ENCODE data around the gene SPATA20. TPM values are rescaled to one million over a fixed set of nuclear protein-coding genes. Genes with fewer than 3 reads are reported as not detected.

SPATA20 gene
- total RNA-seq, 2 experiments from 2014 or later, result 10.2 to 10.3 TPM

- Mint-ChIP-seq H3K36me3 (ENCODE audit: low read depth) (no peaks in the 10 kb centered on the region), H3K4me1 (ENCODE audit: low read depth) (no peaks in the 10 kb centered on the region), H3K27ac (no peak overlapping the region), H3K9me3 (no peaks in the 10 kb centered on the region), H3K4me3 (no peak overlapping the region), H3K27me3 (peaks cover 7% of the 10 kb centered on the region)
- intact Hi-C loops (cut with DNase I, micrococcal nuclease), result no loop called here
- ChIA-PET CTCF (no interaction called here), POLR2A (no interaction called here)
- Histone ChIP-seq H3K4me3 (ENCODE audit: low read length) (no peak overlapping the region), H3K27ac (ENCODE audit: low read depth in 1 of 2, low read length in 2 of 2) (no peak overlapping the region), H3K4me1 (ENCODE audit: insufficient read depth, low read length) (no peaks in the 10 kb centered on the region), H3K27me3 (ENCODE audit: control insufficient read depth in 1 of 2, insufficient read depth in 2 of 2, low read length in 2 of 2) (no peaks in the 10 kb centered on the region), H3K9me3 (ENCODE audit: control insufficient read depth in 1 of 2, insufficient read depth in 1 of 2, low read length in 2 of 2) (no peaks in the 10 kb centered on the region), H3K36me3 (ENCODE audit: insufficient read depth, low read length) (no peaks in the 10 kb centered on the region)
- ATAC-seq (ENCODE audit: poor library complexity) (no peak), DNase-seq (no peak)
- no peak for TF ChIP-seq CTCF (IDR thresholded peaks at IDR 0.05)
Measured at GRCh38 chr17:50587571-50587970, 40.6 kb downstream of the SPATA20 start.

- peaks cover 5% of the 10 kb centered on the region for H3K27me3 Mint-ChIP-seq
- Histone ChIP-seq H3K27me3 (ENCODE audit: control insufficient read depth in 1 of 2, insufficient read depth in 2 of 2, low read length in 2 of 2) (no peaks in the 10 kb centered on the region), H3K36me3 (ENCODE audit: insufficient read depth, low read length) (no peaks in the 10 kb centered on the region), H3K4me3 (ENCODE audit: low read length) (no peak overlapping the region), H3K27ac (ENCODE audit: low read depth in 1 of 2, low read length in 2 of 2) (no peak overlapping the region), H3K4me1 (ENCODE audit: insufficient read depth, low read length) (no peaks in the 10 kb centered on the region), H3K9me3 (ENCODE audit: control insufficient read depth in 1 of 2, insufficient read depth in 1 of 2, low read length in 2 of 2) (no peaks in the 10 kb centered on the region)
- no peak for ATAC-seq (ENCODE audit: poor library complexity)
- DNase-seq, result no peak
- no peaks in the 10 kb centered on the region for H3K9me3 Mint-ChIP-seq
- no peak overlapping the region for H3K4me3 Mint-ChIP-seq
- no peak for TF ChIP-seq CTCF (IDR thresholded peaks at IDR 0.05)
- H3K27ac Mint-ChIP-seq, result no peak overlapping the region
- H3K36me3 Mint-ChIP-seq (ENCODE audit: low read depth), result no peaks in the 10 kb centered on the region
- ChIA-PET POLR2A (no interaction called here), CTCF (no interaction called here)
- H3K4me1 Mint-ChIP-seq (ENCODE audit: low read depth), result no peaks in the 10 kb centered on the region
- intact Hi-C loops (cut with DNase I, micrococcal nuclease), result no loop called here
Measured at GRCh38 chr17:50588391-50589049, 41.5 kb downstream of the SPATA20 start.

- POLR2A ChIA-PET, result no interaction called here
- no peaks in the 10 kb centered on the region for H3K4me1 ChIP-seq (ENCODE audit: insufficient read depth, low read length)
- Mint-ChIP-seq H3K36me3 (ENCODE audit: low read depth) (no peaks in the 10 kb centered on the region), H3K27me3 (no peaks in the 10 kb centered on the region), H3K4me1 (ENCODE audit: low read depth) (no peaks in the 10 kb centered on the region), H3K4me3 (no peak overlapping the region), H3K9me3 (no peaks in the 10 kb centered on the region), H3K27ac (no peak overlapping the region)
- no peak for TF ChIP-seq CTCF (IDR thresholded peaks at IDR 0.05)
- intact Hi-C loops (cut with DNase I, micrococcal nuclease), result no loop called here
- CTCF ChIA-PET, result no interaction called here
- H3K27me3 ChIP-seq (ENCODE audit: control insufficient read depth in 1 of 2, insufficient read depth in 2 of 2, low read length in 2 of 2), result no peaks in the 10 kb centered on the region
- H3K4me3 ChIP-seq (ENCODE audit: low read length), result no peak overlapping the region
- H3K9me3 ChIP-seq (ENCODE audit: control insufficient read depth in 1 of 2, insufficient read depth in 1 of 2, low read length in 2 of 2), result no peaks in the 10 kb centered on the region
- no peaks in the 10 kb centered on the region for H3K36me3 ChIP-seq (ENCODE audit: insufficient read depth, low read length)
- ATAC-seq (ENCODE audit: poor library complexity), result no peak
- no peak for DNase-seq
- H3K27ac ChIP-seq (ENCODE audit: low read depth in 1 of 2, low read length in 2 of 2), result no peak overlapping the region
Measured at GRCh38 chr17:50589095-50589705, 42.2 kb downstream of the SPATA20 start.
